Measurements from ENCODE around the gene RAD52.

Gene RAD52

GRCh38 chr12:915090-915489 is 34.4 kb downstream of the RAD52 start:
- TF ChIP-seq, protein P1, sequence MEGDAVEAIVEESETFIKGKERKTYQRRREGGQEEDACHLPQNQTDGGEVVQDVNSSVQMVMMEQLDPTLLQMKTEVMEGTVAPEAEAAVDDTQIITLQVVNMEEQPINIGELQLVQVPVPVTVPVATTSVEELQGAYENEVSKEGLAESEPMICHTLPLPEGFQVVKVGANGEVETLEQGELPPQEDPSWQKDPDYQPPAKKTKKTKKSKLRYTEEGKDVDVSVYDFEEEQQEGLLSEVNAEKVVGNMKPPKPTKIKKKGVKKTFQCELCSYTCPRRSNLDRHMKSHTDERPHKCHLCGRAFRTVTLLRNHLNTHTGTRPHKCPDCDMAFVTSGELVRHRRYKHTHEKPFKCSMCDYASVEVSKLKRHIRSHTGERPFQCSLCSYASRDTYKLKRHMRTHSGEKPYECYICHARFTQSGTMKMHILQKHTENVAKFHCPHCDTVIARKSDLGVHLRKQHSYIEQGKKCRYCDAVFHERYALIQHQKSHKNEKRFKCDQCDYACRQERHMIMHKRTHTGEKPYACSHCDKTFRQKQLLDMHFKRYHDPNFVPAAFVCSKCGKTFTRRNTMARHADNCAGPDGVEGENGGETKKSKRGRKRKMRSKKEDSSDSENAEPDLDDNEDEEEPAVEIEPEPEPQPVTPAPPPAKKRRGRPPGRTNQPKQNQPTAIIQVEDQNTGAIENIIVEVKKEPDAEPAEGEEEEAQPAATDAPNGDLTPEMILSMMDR (IDR thresholded peaks at IDR 0.05; ENCODE audit: low read depth, low read length): no peak

GRCh38 chr12:913919-914698 is 35.4 kb downstream of the RAD52 start:
- no peak overlapping the region for H3K4me3 ChIP-seq (ENCODE audit: low read depth, low read length)
- TF ChIP-seq, protein P1 (IDR thresholded peaks at IDR 0.05; ENCODE audit: low read depth, low read length): no peak

More at GRCh38 chr12:915090-915489, 34.4 kb downstream of the RAD52 start:
- H3K4me3 ChIP-seq (ENCODE audit: low read depth, low read length): no peak overlapping the region

DNA sequence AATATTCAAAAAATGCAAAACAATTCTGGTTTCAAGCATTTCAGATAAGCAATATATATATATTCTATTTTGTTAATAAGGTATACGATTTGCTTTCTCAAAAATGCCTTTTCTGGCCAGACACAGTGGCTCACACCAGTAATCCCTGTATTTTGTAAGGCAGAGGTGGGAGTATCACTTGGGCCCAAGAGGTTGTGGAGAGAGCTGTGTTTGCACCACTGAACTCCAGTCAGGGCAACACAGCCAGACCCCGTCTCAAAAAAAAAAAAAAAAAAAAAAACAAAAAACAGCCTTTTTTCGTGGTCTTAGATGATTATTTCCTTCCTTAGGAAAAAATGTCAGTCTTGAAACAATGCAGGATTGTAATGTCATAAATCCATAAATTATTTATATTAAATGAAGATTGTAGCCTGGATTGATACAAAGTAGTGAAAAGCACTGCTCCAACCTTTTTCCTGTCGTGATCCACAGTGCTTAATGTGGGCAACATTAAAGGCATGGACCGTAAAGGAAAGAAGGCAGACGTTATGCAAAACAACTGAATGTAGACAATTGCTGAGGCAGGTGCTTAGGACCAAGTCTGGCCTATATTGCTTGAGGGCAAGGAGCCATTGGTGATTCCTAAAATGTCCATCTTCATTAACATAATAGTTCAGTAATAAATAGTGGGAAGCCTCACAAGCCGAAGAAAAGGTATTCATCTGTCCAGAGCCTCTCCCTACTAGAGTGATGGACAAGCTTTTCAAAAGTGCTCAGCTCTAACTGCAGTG is 36.8 kb downstream of the RAD52 start:
- H3K4me3 ChIP-seq (ENCODE audit: low read depth, low read length): no peak overlapping the region
- TF ChIP-seq, protein P1 (IDR thresholded peaks at IDR 0.05; ENCODE audit: low read depth, low read length): no peak

DNA sequence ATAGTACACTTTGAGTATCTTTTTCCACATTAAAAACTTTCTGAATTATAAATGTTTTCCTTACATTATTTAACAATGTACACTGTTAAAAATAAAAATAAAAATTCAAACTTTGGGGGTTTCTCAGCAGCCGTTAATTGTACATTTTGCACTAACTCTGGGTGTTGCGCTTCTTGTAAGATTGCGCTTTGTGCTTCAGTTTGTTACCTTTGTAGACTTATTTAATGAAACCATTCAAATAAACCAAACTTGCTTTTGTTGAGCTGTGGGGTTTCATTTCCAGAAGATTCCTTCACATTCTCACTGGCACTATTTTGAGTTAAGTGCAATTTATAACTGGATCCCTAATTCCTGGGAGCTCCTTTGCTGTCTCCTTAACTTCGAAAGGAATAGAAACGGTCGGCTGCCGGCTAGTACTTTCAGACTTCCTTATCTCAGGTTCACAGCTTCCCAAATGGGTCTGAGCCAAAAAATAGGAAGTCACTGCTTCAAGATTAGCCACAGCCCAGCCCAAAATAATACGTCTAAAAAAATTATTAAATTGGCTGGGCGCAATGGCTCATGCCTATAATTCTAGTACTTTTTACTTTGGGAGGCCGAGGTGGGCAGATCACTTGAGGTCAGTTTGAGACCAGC is 38.2 kb downstream of the RAD52 start:
- H3K4me3 ChIP-seq (ENCODE audit: low read depth, low read length): no peak overlapping the region
- TF ChIP-seq, protein P1 (IDR thresholded peaks at IDR 0.05; ENCODE audit: low read depth, low read length): no peak

GRCh38 chr12:910416-910815 is 39.1 kb downstream of the RAD52 start:
- TF ChIP-seq, protein P1 (IDR thresholded peaks at IDR 0.05; ENCODE audit: low read depth, low read length): no peak
- no peak overlapping the region for H3K4me3 ChIP-seq (ENCODE audit: low read depth, low read length)

- H3K4me3 ChIP-seq (ENCODE audit: low read depth, low read length): no peak overlapping the region
- TF ChIP-seq, protein P1 (IDR thresholded peaks at IDR 0.05; ENCODE audit: low read depth, low read length): no peak
These were observed 39.6 kb downstream of the RAD52 start for GRCh38 chr12:909861-910260.
